GM18951 (cell line): ENCODE data around the gene RMND5A.

ENCODE experiments used
- POLR2A ChIP-seq: IDR thresholded peaks from 4 replicates; pipeline ENCODE4 v1.6.1; 2011; ENCODE audit warnings: mild to moderate bottlenecking; ENCODE audit not compliant: insufficient read length, insufficient read depth; ENCODE audit errors: extremely low read depth
- in situ Hi-C: fragments of 300-500 bp; cut with MboI; formaldehyde crosslinking; loops from one replicate; pipeline ENCODE4 v1.12.0; 2022; ENCODE audit warnings: low sequenced_read_pairs, mixed read lengths, inconsistent platforms; ENCODE audit not compliant: unreplicated experiment

Gene RMND5A

DNA sequence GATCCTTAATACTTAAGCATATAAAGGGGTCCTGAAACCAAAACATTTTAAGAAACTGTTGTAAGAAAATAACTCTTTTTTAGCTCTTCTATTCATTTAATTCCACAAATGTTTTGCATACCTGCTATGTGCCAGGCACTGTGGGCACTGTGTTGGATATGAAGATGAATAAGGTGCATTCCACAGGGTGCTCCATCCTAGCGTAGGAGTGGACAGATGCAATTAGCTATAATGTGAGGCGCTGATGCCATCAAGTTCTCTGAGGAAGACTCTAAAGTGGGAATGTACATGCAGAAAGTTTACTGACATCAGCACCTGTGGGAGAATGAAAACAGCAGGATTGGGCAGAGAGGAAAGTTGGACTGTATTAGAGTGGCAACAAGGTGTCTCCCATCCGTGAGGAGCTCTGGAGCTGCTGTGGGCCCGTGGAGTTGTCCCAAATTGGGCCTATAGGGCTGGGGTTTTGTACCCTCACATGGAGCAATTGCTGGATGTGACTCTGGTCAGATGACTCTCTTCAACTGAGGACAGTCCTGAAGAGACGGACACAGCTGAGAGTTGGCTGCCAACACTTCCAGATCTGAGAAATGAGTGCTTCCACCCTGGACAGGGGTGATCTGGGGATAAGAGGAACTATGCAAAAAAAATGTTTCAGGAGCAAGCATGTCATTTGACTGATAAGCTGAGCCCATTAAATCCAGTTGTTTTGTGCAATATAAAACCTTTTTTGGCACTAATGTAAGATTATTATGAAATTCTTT lies 48.3 kb downstream of the RMND5A start:
- in situ Hi-C loops: no loop called here
- no peak for TF ChIP-seq POLR2A

GRCh38 chr2:86769838-86770237 lies 49.7 kb downstream of the RMND5A start:
- TF ChIP-seq POLR2A: no peak
- in situ Hi-C loops: no loop called here

GRCh38 chr2:86770816-86771301 lies 50.8 kb downstream of the RMND5A start:
- in situ Hi-C loops: no loop called here
- no peak for TF ChIP-seq POLR2A

DNA sequence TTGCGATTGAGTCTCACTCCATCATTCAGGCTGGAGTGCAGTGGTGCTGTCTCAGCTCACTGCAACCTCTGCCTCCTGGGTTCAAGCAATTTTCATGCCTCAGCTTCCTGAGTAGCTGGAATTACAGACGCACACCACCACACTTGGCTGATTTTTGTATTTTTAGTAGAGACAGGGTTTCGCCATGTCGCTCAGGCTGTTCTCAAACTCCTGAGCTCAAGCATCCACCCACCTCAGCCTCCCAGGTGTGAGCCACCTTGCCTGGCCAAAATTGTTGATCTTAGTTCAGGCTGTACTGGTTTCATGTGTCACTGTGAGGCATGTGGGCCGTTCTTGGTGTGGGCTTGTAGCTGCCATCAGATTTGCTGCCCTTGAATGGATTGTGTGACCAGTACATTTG lies 52.5 kb downstream of the RMND5A start:
- in situ Hi-C loops: no loop called here
- TF ChIP-seq POLR2A: no peak

DNA sequence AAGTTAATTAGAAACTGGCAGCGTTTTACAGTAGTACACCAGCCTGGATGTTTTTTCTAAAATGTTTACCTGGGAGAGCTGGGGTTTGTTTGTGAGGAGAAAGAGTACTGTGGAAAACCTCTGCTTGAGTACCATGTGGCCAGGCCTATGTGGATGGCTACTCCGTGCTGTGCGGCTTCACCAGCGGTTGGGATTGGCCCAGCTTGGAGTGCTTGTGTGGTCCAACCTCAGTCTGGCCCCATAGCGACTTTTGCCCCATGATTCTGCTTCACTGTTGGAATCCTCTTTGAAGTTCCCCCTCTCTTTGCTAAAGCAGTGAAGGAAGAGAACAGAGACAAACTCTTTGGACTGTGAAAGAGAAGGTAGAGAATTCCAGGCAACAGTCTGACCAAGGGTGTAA lies 54.8 kb downstream of the RMND5A start:
- TF ChIP-seq POLR2A: no peak
- in situ Hi-C loops: no loop called here

DNA sequence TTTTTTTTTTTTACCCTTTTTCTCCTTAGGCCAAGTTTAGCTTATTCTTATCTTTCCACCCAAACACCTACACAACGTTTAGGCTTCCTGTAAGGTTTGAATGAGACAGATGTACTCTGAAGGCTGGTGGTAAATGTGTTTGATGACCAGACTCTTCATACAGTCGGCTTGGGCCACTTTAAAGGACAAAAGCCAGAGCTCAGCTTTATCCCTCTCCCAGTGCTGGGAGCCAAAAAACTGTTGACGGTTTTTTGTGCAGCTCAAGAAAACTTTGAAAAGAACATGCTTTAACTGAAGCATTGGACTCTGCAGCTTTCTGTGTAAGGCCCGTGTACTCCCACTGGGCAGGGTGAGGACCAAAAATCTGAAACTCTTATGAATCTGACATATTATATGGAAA lies 55.2 kb downstream of the RMND5A start:
- in situ Hi-C loops: no loop called here
- TF ChIP-seq POLR2A: no peak

- TF ChIP-seq POLR2A: no peak
- in situ Hi-C loops: no loop called here
Measured at GRCh38 chr2:86776532-86776931, 56.4 kb downstream of the RMND5A start.

DNA sequence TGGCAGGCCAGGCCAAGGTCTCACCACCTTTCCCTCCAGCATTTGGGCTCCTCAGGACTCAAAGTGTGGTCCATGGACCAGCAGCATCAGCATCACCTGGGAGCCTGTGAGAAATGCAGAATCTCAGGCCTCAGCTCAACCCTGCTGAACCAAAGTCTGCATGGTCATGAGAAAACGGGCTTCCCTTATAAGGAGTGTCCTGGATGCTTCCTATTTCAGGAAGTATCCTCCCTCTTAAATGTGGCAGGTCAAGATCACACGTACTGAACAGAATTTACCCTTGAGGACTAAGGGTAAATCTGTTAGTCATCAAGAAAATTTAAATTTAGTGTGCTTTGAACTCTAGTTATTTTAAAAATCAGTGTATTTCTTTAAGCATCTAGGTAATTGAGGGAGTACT lies 58.9 kb downstream of the RMND5A start:
- in situ Hi-C loops: no loop called here

GRCh38 chr2:86779971-86780370 lies 59.9 kb downstream of the RMND5A start:
- in situ Hi-C loops: no loop called here
- no peak for TF ChIP-seq POLR2A

More for the DNA sequence above, 58.9 kb downstream of the RMND5A start:
- TF ChIP-seq POLR2A: no peak

DNA sequence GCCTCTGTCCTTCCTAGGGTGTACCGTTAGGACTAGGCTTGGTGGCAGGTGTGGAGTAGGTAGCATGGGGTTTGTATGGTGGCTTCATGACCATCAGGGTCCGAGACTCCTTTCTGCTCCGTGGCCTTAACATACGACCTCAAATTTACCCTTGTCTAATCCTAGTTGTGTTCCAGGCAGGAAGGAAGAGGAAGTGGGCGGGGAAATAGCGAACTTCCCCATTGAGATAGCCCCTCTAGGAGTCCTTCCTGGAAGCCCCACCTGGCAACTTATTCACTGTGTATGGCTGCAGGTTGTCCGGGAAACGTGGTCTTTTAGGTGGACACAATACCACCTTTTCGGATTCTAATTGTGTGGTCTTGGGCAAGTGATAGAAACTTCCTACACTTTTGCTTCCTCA lies 61.3 kb downstream of the RMND5A start:
- TF ChIP-seq POLR2A: no peak
- in situ Hi-C loops: no loop called here

DNA sequence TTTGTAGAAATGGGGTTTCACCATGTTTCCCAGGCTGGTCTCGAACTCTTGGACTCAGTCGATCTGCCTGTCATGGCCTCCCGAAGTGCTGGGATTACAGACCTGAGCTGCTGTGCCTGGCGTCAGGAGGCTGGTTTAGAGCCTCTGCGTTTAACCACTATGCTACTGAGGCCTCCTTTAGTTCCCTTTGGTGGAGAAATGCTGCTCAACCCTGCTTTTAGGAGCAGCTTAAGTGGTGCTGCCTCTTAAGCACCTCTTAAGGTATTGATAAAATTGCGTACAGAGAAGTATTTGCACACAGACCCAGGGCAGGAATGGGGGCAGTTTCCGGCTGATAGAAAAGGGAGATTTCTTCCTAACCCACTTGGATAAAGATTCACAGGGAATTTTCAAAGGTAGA lies 62.7 kb downstream of the RMND5A start:
- in situ Hi-C loops: no loop called here
- TF ChIP-seq POLR2A: no peak

DNA sequence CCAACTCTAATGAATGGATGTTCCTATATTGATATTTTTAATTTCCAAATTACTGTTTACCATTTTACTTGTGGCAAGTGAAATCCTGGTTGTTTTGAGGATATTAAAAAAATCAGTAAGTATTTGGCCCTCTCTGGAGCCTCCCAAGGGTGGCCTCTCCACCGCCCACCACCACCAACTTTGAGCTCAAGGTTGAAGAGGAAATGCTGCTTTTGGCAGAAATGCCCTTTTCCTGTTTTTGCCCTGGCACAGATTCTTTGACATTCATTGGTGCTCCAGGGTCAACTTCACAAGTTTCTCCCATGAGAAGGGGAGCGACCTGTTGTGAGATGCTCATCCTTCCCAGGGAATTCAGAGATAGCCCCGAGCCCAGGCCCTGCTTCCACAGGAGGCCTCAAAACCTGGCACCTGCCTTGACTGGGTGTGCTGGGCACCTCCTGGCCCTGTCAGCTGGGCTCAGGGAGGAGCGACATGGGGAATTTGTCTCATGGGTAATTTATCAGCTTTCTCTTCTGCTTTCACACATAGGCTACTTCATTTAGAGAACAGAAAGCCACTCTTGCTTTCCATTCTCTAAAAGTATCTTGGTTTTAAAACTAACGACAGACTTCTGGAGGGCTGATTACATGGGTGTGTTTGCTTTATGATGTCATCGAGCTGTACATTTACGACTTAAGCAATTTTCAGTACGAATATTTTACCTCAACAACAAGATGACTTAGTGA lies 63.7 kb downstream of the RMND5A start:
- TF ChIP-seq POLR2A: no peak
- in situ Hi-C loops: no loop called here

- TF ChIP-seq POLR2A: no peak
Measured at GRCh38 chr2:86785456-86785855, 65.4 kb downstream of the RMND5A start.

GRCh38 chr2:86786001-86786536 lies 66.0 kb downstream of the RMND5A start:
- no peak for TF ChIP-seq POLR2A
- in situ Hi-C loops: no loop called here

More at GRCh38 chr2:86785456-86785855, 65.4 kb downstream of the RMND5A start:
- in situ Hi-C loops: no loop called here
